ENCODE measurements around the gene RALGPS2.
"Not testable (repeated sequence)": the region's sequence is repeated elsewhere in the genome, so short reads cannot be mapped to it uniquely, and the experiment has no call there.

RALGPS2 gene

GRCh38 chr1:178725466-178726086 is 532 bp downstream of the RALGPS2 start:
- peak in 5 of 6 experiments; percentile 7 to 64 (median 51) for DNase-seq

- peak; percentile 50 to 75 (median 70) for DNase-seq
Measured at GRCh38 chr1:178726087-178726517, 1.1 kb downstream of the RALGPS2 start.

- no peak for DNase-seq
Measured at GRCh38 chr1:178726545-178726944, 1.5 kb downstream of the RALGPS2 start.

- DNase-seq = no peak
Measured at GRCh38 chr1:178727014-178727895, 2.2 kb downstream of the RALGPS2 start.

- no peak for DNase-seq
Measured at GRCh38 chr1:178733972-178734371, 8.9 kb downstream of the RALGPS2 start.

GRCh38 chr1:178738780-178739179 is 13.7 kb downstream of the RALGPS2 start:
- no peak for DNase-seq

- no peak for DNase-seq
Measured at GRCh38 chr1:178739285-178740045, 14.4 kb downstream of the RALGPS2 start.

GRCh38 chr1:178740491-178740890 is 15.4 kb downstream of the RALGPS2 start:
- DNase-seq = no peak

- no peak for DNase-seq
Measured at GRCh38 chr1:178740924-178741323, 15.9 kb downstream of the RALGPS2 start.

GRCh38 chr1:178743801-178744200 is 18.8 kb downstream of the RALGPS2 start:
- DNase-seq = no peak

- no peak for DNase-seq
Measured at GRCh38 chr1:178745260-178745659, 20.2 kb downstream of the RALGPS2 start.

GRCh38 chr1:178746345-178746744 is 21.3 kb downstream of the RALGPS2 start:
- no peak for DNase-seq

- DNase-seq = not testable (repeated sequence)
Measured at GRCh38 chr1:178747361-178747760, 22.3 kb downstream of the RALGPS2 start.

- no peak for DNase-seq
Measured at GRCh38 chr1:178749581-178750166, 24.6 kb downstream of the RALGPS2 start.

GRCh38 chr1:178751046-178751445 is 26.0 kb downstream of the RALGPS2 start:
- DNase-seq = no peak

GRCh38 chr1:178752891-178753290 is 27.8 kb downstream of the RALGPS2 start:
- no peak for DNase-seq

- DNase-seq = not testable (repeated sequence)
Measured at GRCh38 chr1:178754655-178755256, 29.7 kb downstream of the RALGPS2 start.

GRCh38 chr1:178768423-178768822 is 43.4 kb downstream of the RALGPS2 start:
- DNase-seq = peak in 2 of 6 experiments; percentile 4 to 19

GRCh38 chr1:178772952-178773351 is 47.9 kb downstream of the RALGPS2 start:
- no peak for DNase-seq

- DNase-seq = peak in 1 of 6 experiments; percentile 8
Measured at GRCh38 chr1:178774263-178774662, 49.2 kb downstream of the RALGPS2 start.

- no peak for DNase-seq
Measured at GRCh38 chr1:178776553-178776952, 51.5 kb downstream of the RALGPS2 start.

- no peak for DNase-seq
Measured at GRCh38 chr1:178781533-178782330, 56.7 kb downstream of the RALGPS2 start.

Data from stimulated activated naive CD4-positive, alpha-beta T cell (primary cell).